GM12874 (cell line): ENCODE data around the gene AVEN.

Source experiments
- CTCF ChIP-seq: IDR thresholded peaks from 2 replicates; pipeline ENCODE4 v1.5.1; 2011; ENCODE audit warnings: low read depth, mild to moderate bottlenecking, control low read depth, low read length, moderate library complexity; ENCODE audit not compliant: insufficient read depth

Gene AVEN

DNA sequence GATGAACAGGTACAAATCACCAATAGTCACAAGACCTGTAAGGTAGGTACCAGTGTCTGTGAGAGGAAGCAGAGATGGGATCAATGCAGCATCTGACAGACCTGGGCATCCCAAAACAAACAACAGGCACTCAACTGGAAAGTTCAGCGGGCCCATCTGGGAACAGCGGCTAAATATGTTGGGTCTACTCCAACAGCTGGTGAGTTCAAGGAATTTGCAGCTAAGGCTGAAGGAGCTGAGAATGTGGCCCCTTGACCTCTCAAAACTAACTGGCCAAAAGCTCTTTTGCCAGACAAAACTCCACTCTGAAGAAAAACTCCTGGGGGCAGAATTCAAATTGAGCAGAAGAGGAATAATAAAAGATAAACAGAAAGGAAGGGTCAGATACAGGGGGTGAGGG lies 24.4 kb downstream of the AVEN start:
- no peak for TF ChIP-seq CTCF

DNA sequence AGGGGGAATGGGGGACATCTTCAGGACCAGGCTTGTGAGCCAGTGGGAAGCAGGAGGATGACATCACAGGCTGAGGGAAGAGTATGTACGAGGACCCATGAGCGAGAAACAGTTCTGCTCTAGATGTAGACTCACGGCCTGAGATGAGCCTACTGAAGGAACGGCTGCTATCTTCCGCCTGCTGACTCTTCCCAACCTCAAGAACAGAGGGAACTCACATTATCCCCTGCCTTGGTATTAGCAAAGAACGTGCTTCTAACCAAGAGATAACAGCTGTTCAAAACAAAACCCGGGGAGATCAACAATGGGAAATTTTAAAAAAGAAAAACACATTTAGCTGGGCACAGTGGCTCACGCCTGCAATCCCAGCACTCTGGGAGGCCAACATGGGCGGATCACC lies 25.3 kb downstream of the AVEN start:
- no peak for TF ChIP-seq CTCF

DNA sequence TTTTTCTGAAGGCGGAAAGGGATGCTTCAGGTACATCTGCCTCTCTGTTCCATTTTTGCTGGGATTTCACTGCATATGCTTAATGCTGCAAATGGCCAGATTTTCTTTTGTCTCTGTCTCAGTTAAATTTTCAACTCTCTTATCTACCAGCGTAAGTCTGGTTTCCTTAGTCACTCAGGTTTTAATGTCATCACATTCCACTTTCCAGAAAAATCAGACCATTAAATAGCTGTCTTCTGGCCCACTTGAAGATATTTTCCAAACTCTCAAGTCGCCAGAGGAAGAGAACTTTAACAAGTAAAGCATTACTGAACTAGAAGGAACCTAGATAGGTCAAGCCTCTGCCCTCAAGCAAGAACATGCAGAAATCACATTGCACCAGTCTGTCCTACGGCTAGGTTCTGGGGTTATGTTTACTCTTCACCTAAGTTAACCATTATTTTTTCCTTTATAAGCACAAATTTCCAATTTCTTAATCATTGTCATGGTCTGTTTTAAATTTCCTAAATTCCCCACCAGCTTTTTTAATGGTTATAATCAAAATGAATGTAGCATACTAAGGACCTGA lies 26.5 kb downstream of the AVEN start:
- no peak for TF ChIP-seq CTCF

DNA sequence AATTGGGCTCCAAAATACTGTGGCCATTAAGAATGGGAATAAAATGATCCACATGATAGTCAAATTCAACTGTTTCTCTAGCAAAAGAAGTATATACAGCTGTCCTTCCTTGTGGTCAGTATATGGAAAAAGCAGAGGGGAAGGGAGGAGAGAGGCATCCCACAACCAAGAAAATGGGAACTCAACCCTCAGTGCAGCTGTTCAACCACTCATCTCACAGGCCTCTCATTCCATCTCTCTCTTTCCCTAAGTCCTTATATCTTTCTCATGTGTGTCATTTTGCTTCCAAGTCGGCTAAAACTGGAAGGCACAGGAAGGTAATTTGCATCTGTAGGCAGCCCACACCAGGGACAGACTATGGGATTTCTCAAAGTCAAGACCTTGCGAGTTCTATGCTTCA lies 27.5 kb downstream of the AVEN start:
- no peak for TF ChIP-seq CTCF

- TF ChIP-seq CTCF, result no peak
Observed at GRCh38 chr15:34010921-34011320, 28.1 kb downstream of the AVEN start.

DNA sequence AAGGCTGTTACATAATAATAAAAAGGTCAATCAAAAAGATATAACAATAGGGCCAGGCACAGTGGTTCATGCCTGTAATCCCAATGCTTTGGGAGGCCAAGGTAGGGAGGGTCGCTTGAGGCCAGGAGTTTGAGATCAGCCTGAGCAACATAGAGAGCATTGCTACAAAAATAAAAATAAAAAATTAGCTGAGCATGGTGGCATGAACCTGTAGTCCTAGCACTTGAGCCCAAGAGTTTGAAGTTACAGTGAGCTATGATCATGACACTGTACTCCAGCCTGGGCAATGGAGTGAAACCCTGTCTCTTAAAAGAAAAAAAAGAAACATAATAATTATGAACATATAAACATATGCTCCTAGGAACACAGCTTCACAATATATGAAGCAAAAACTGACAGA lies 29.3 kb downstream of the AVEN start:
- no peak for TF ChIP-seq CTCF

- TF ChIP-seq CTCF, result no peak
Observed at GRCh38 chr15:34006381-34006780, 32.6 kb downstream of the AVEN start.
